NCI-H510A treated with DMSO at 0.1 percent for 48 hours (cell line): ENCODE measurements around the gene RGL1.

Experiments
- DNase-seq: peaks from one replicate; lab custom pipeline; 2025; lab: John Stamatoyannopoulos, UW

RGL1 gene

DNA sequence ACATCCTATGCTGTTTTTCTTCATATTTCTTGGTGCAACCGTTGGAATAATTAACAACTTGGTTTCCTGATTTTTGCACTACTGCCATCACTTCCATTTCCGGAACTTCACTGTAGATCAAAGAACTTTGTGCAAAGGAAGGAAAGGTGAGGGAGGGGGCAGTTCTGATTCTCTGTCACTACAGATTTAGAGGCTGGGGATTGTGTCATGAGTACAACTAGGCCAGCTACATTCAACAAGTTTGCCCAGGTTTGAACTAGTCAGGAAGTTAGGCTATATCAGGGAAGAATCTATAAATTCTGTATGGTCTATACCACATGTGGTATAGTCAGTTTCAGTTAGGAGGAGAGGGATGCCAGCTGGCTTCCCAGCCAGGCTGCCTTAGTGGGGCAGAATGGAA lies 84.2 kb downstream of the RGL1 start:
- no peak for DNase-seq

DNA sequence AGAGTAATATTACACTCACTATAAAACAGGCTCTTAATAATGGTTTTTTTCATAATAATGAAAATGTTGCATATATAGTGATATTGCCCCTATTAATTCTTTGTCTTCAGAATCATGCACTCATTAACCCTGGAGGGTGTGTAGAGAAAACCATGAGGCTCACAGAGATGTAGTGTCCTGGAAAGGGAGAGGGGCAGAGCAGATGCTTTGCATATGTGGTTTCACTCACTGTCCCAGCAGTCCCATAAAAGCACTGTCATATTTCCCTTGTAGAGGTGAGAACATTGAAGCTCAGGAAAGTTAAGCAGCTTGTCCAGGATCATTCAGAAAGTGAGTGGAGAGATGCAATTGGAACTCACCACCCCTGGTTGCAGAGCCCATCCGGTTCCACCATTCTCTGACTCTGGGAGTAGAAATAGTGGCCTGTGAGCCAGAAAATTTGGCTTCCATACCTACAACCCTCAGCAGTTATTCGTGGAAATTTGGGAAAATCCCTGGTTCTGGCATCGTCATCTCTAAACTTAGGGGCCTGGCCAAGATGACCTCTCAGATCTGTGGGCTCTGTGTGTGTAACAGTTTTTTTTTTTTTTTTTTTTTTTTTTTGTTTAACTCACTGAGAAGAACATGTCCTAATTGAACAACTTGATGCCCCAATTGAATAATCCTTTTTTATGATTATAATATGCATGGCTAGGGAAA lies 86.4 kb downstream of the RGL1 start:
- no peak for DNase-seq

DNA sequence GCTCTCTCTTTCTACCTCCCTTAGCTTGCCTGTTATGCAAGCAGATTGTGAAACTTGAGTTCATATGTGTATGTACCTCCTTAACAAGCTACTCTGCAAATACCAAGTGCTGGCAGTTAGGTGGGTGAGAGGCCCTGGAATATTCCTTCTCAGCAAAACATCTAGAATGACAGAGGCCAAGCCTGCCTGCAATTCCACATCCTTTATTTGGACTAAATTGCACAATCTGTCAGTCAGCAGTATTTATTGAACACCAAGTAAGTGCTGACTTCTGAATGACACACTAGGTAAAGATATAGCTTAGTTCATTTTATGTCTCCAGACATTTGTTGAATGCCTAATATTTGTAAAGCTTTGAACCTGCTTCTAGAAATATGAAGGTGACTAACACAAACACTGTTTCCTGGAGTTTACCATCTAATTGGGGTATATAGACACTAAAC lies 87.5 kb downstream of the RGL1 start:
- DNase-seq = no peak

DNA sequence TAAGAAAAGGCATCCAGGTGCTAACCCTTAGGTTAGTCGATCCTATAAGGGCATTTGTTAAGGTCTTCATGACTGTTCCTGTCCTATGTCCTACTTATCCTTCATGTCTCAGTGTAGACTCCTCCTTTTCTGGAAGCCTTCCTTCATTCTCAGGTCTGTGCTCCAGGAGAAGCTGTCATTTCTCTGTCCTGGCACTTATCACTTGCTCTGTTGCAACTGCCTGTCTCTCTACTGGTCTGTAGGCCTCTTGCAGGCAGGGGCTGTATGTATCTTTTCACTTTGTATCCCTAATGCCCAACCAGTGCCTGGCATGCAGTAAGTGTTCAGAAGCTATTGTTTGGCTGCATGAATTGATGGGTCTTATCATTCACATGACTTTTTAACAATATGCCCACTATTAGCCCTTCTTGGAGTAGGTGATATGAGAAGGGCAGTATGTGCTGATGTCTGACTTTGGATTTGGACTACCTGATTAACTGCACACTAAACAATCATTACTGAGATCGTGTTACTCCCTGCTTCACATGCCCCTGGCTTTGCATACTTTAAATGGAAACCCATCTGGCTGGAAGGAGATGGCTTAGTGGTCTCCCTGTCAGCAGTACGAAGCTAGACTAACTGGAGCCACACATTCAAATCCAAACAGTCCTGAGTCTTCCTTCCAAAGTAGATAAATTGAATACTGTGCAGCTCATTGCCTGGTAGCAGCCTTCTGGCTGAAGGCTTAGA lies 88.8 kb downstream of the RGL1 start:
- DNase-seq = no peak

DNA sequence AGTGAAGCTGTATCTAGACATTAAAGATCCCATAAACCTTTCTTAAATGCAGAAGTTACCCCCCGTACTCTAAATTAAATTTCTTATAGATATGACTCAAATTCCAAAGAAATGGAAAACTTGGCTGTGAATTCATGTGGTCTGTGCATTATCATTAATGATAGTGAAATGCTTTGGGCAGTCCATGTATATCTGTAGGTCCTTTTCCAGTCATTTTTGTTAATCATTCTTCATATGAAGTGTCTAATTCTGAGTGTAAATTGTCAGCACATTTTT lies 89.3 kb downstream of the RGL1 start:
- DNase-seq = no peak

DNA sequence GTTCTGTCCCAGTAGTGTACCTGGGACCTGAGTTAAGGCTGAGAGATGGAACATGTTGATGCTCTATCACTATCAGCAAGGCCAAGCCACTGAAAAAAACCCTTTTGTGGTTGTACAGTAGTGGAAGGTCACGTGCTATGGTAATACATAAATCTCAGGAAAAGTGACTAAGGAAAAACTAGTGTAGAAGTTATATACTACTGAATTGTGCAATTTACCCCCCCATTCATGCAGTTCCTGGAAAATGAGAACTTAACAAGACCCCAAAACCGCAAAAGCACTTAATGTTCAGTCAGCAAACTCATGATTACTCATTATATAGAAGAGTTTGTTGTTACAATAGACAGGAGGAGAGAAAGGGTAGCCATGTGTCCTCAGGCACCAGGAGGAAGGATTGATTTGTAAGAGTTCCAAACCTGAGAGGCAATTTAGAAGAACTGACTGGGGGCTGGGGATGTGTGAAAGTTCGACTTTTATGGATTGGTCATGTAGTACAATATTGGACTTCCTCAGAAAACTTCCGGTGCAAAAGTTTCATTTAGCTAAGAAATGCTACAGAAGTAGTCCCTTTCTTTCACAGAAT lies 91.6 kb downstream of the RGL1 start:
- no peak for DNase-seq

DNA sequence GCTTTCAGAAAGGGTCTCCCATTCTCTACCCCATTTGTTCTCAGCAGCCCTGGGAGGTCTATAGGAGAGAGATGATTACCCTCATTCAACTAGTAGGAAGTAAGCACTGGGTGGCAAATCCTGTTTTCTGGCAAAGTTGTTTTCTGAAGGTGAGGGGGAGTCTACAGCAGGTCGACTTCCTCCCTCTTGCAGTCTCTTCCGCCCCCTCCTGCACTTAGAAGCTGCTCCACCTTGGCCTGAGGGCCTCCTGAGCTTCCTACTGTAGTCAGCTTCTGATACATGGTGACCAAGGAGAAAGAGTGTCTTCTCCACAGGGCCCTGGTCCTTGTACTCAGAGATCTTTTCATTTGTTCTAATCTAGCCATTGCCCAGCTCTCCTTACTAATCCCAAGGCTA lies 93.1 kb downstream of the RGL1 start:
- DNase-seq = no peak

DNA sequence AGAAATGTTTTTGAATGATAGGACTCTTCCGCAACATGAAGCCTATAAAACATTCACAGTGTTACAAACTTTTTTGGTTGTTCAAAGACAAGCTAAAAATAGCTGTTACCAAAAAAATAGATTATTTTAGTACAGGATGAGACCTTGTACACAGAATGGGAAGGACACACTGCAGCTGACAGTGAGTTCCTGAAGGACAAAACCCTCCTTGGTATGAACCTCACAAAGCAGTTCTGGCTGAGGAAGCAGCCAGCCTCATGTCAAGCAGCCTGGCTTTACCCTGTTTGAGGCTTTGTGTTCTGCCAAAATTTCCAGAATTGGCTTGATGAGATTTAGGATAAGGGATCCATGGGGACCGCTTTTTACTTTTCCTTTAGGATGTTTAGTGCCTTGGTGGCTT lies 93.7 kb downstream of the RGL1 start:
- no peak for DNase-seq

DNA sequence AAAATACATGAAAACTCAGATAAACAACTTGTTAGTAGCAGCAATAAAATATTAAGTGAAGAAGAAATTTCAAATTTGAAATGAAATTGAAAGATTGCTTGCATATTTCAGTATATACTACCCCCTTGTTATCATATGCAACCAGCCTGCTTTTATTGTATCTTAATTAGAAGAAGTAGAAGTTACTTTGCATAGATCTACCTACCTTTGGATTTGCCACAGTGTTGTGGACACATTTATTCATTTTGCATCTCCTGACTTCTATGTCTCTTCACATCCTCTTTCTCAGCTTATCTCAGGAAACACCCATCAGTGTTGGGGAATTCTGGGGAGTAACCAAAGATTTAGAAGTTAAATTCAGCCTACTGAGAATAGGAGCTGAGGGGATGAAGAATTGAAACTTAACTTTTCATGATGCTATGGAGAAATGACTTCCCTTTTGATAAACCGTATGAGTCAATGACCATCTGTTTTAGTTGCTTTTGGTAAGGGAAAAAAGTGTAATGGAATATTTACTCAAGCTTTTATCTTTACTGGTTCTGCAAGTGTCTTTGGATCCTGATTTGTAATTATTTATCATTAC lies 96.9 kb downstream of the RGL1 start:
- DNase-seq = no peak

DNA sequence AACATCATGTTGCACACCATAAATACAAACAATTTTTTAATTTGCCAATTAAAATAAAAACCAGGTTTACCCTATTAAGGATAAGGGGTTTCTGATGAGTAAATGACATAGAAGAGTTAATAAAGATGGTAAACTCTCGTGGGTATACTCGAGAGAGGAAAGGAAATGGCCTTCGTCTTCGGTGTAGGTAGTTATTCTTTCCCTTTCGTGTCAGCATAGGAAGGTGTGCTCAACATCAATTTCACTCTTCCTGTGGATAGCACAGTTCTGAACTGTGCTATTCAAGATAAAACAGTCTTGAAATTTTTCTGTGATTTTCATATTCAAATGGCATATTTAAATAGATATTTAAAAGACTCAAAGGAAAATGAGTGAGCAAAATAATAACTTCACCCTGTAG lies 98.2 kb downstream of the RGL1 start:
- DNase-seq = no peak

DNA sequence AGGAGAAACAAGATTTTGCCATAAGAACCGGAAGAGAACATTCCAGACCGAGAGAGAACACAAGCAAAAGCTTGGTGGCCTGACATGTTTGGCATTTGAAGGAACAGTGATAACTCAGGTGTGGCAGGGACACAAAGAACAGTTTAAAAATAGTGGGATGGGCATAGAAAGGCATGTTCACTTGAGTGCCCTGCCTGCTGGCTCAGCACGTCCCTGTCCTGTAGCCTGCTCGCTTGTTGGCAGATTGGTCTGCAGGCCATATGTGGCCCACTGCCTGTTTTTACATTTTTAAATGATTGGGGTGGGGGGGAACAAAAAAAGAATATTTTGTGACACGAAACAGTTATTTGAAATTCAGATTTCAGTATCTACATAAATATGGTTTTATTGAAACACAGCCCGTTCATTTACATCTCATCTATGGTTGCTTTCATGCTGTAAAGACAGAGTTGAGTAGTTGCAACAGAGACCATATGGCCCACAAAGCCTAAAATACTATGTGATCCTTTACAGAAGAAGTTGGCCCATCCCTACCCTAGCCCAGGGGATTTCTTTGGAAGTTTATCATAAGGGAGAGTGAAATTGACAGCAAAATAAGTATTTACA lies 100.7 kb downstream of the RGL1 start:
- DNase-seq = no peak

DNA sequence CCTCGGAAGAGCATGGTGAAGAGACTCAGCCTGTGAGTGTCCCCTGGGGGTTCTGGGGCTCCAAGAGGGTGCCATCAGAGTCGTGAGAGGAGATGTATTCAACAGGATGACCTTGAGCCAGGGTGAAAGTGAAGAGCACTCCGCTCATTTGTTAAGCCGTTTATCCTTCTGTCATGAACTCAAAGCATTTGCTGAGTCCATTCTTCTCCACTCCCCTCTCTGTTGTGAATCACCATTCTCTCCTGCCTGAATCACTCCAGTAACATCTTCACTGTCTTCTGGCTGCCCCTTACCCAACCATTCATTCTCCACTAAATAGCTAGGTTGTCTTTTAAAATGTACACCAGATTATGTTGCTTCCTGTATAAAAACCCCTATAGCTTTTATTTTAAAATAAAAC lies 102.2 kb downstream of the RGL1 start:
- DNase-seq = no peak

DNA sequence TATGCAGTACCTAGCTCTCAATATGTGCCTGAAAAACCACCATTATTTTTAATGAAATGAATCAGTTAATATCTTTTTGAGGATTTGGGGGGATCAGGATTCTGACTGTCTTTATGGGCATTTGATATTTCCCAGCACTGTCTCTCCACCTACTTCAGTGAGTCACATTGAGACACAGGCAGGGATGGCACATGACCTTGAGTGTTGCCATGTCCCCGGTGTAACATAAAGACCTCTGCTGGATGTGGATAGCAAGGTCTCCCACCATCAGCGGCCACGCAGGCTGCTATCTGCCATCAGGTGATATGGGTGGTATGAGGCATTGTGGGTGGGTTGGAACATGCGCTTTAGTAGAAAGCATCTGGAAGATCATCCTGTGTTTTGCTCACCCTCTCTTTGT lies 103.2 kb downstream of the RGL1 start:
- no peak for DNase-seq

DNA sequence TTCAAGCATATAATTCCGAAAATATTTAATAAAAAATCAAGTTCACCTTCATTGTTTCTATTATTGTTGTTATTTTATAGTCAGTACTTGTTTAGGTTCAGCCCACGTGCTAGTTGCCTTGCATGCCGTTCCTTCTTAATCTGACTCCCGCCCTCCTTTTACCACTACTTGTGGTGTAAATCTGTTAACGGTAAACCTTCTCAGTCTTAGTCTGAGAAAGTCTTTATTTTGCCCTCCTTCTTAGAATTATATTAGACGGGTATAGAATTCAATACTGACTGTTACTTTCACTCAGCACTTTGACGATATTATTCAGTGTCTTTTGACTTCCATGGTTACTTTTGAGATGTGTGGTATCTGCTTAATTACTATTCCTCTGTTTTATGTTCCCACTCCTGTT lies 104.8 kb downstream of the RGL1 start:
- no peak for DNase-seq

DNA sequence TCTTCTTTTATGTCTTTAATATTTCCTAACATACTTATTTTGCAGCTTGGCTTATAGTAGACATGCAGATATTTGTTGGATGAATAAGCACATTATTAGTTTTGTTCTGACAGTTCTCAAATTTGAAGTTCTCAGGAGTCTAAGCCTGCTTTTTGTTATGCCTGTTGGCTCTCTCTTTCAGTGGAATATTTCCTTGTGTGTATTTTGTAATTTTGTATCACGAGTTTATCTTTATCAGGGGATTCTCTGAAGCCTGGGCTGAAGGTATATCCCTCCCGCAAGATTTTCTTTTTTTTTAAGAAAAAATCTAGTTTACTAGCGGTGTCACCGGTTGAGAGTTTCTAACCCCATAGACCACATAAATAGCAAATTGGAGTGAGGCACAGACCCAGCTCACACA lies 105.9 kb downstream of the RGL1 start:
- no peak for DNase-seq

DNA sequence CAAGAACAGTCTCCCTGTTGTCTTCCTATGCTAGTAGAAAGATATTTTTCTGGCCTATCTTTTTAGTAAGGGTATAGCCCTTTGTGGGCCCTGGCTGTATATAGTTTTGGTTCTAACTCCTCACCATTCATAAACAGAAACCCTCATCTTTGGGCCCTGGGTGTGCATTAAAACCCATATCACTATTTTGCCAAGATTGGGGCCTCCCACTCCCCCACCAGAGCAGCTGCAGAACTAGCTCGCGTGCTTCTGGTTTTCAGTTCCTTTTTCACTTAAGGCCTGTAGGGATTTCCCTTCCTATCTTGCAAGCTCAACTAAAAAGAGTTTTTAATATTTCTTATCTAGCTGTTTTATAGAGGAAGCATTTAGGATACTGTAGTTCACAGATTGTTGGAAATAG lies 106.4 kb downstream of the RGL1 start:
- DNase-seq = no peak

DNA sequence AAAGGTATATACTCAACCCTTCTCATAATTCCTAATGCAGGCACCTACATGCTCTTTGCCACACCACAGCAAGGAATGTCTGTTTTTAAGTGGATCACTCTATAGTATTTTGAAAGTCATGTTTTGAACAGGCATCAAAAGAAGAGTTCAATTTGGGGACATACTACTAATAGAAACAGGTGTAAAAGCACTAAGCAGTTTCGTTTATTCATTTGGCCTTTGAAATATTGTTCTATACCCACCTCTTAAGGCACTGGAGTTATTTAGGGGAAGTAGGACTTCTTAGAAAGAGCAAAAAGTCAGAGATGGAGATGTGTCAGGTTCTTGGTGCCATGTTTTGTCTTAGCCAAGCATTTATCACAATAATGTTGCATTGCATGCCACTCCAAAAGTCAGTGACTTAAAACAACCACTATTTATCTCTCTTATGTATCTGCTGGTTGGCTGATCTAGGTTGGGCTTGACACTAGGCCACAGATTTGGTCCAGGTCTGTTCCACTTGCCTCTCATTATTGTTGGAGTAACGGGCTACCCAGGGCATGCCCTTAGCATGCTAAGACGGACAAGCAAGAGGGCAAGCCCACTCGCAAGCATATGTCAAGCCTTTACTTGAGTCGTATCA lies 107.5 kb downstream of the RGL1 start:
- no peak for DNase-seq

DNA sequence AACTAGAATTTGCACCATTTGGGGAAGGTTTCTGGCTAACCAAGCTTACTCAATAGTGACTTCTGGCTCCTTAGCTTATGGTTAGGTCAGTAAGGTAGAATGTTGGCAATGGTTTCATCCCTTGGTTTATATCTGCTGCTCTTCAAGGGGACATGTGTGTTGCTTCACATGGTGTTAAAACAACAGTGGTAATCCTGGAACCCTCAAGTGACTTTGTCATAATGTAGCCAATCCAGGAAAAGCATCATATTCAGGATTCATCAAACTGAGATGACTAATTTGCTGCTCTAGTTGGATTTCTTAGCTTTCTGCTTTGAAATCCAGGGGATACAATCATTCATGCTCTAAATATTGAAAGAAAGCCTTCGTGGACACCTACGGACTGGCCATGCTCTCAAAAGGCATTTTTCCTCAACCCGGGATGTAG lies 108.7 kb downstream of the RGL1 start:
- DNase-seq = no peak

DNA sequence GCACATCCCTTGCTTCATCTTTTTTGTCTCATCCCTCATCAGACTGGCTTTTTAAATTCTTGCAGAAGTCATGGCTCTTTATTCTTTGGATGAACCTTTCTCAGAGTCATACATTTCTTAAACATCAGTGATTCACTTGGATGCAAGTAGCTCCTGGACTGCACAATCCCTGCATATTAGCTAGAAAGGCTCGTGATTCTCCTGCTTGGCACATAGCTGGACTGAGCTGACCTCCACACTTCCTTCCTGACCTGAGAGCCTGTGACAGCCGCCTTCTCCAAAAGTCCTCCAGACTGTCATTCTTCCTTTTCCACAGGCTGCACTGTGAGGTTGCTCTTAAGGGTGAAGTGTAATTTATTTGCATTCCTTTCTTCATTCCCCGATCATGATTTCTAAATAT lies 109.4 kb downstream of the RGL1 start:
- no peak for DNase-seq

DNA sequence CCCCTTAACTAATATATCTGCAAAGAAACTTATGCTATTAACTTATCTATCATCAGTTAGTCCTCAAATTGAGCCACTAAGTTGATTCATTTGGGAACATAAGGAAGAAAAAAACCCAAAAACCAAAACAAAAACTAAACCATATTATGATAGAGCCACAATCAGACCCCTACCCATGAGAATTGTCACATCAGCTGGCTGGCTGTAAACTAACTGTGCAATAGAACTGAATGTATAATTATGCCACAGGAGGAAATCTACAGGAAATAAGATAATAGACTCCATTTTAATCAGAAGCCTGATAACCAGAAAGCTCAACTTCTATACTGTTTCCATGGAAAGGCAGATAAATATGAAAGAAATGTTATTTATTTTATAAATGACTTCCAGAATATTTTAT lies 110.0 kb downstream of the RGL1 start:
- no peak for DNase-seq

DNA sequence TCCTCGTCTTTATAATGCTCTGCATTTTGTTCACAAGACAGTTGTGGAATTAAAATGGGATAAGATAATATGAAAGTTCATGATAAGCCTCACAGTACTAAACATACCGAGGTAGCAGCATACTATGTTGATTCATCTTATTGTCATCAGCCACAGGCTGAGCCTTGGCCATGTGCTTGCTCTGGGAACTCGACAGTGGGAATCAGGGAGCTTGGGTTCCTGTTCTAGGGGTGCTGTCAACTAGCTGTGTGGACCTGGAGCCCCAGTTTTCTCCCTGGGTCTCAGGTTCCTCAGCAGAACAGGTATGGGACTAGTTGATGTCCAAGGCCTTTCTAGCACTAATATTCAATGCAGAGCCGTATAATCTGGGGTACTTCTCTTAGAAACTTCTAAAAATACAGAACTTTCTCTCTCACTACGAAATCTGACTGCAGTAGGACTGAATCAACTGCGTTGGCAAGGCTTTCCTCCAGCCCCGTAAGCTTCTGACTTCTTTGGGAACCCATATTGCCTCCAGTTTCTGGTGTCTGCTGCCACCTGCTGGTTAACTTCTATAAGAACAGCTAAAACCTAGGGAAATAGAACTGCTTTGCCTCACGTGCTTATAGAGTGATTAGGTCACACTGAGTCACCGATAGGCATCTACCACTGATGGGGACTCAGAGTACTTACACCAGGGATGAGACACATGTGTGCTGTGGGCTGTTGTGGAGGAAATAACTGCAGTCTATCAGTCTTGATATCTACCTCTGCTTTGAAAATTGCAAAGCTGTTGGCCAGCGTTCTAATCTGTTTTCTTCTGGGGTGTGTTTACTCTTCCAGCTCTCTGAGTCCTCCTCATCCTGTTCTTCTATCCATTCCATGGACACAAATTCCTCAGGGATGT lies 110.9 kb downstream of the RGL1 start:
- peak; percentile 86 for DNase-seq

DNA sequence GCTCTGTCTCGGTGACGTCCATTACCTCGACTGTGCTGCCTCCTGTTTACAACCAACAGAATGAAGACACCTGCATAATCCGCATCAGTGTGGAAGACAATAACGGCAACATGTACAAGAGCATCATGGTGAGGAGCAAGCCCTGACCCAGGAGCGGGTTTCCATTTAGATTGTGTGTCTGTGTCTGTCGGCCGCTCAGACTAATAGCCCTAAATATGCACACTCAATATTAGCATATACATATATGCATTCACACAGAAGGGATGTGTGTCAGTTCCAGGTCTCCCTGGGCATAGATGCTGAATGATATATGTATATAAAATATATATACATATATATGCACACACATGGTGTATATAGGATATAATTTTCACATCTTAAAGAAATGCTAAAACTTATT lies 111.7 kb downstream of the RGL1 start:
- DNase-seq = no peak
